Loucy (cell line): Measurements from ENCODE around the gene AKAP6.

Experiments
- H2AFZ ChIP-seq: fragments of 200-600 bp; sonication (generic); 2 replicates; pipeline ENCODE4 v1.6.0; 2016; ENCODE audit warnings: antibody characterized with exemption, mild to moderate bottlenecking, low read length, moderate library complexity
- H3F3A ChIP-seq: fragments of 200-600 bp; 2 replicates; pipeline ENCODE4 v1.6.0; 2016; ENCODE audit warnings: antibody characterized with exemption, low read depth, mild to moderate bottlenecking
- H3K27me3 ChIP-seq: fragments of 200-600 bp; sonication (generic); 2 replicates; pipeline ENCODE4 v1.6.1; 2014; ENCODE audit warnings: low read length, mild to moderate bottlenecking; ENCODE audit not compliant: insufficient read depth, poor library complexity, severe bottlenecking
- H3K36me3 ChIP-seq: fragments of 200-600 bp; sonication (generic); 2 replicates; pipeline ENCODE4 v1.6.1; 2016; ENCODE audit warnings: low read length; ENCODE audit not compliant: insufficient read depth
- H3K4me1 ChIP-seq: fragments of 200-600 bp; sonication (generic); 2 replicates; pipeline ENCODE4 v1.5.1; 2014; ENCODE audit warnings: low read length, mild to moderate bottlenecking; ENCODE audit not compliant: insufficient read depth, poor library complexity, severe bottlenecking
- H3K4me2 ChIP-seq: fragments of 200-600 bp; sonication (generic); 2 replicates; pipeline ENCODE4 v1.6.0; 2014; ENCODE audit warnings: antibody characterized with exemption, low read length, low read depth, mild to moderate bottlenecking; ENCODE audit not compliant: poor library complexity, severe bottlenecking
- H3K4me3 ChIP-seq: fragments of 200-600 bp; sonication (generic); 2 replicates; pipeline ENCODE4 v1.5.1; 2014; ENCODE audit warnings: low read length, mild to moderate bottlenecking, mixed read lengths; ENCODE audit not compliant: poor library complexity, severe bottlenecking
- H3K79me2 ChIP-seq: fragments of 200-600 bp; sonication (generic); 2 replicates; pipeline ENCODE4 v1.6.1; 2014; ENCODE audit warnings: low read length; ENCODE audit not compliant: insufficient read depth
- H3K9ac ChIP-seq: fragments of 200-600 bp; sonication (generic); 2 replicates; pipeline ENCODE4 v1.6.0; 2014; ENCODE audit warnings: mild to moderate bottlenecking, low read depth, low read length, moderate library complexity; ENCODE audit not compliant: poor library complexity, severe bottlenecking
- H3K9me2 ChIP-seq: fragments of 200-600 bp; sonication (generic); replicated peaks from 2 replicates; pipeline ENCODE4 v1.6.1; 2016; ENCODE audit warnings: low read depth, low read length, mixed read lengths
- H3K9me3 ChIP-seq: fragments of 200-600 bp; sonication (generic); 2 replicates; pipeline ENCODE4 v1.6.1; 2014; ENCODE audit warnings: mild to moderate bottlenecking, antibody characterized with exemption, low read length, low read depth; ENCODE audit not compliant: insufficient read depth
- H4K20me1 ChIP-seq: fragments of 200-600 bp; sonication (generic); 2 replicates; pipeline ENCODE4 v1.6.0; 2014; ENCODE audit warnings: antibody characterized with exemption, low read length, mild to moderate bottlenecking; ENCODE audit not compliant: insufficient read depth, poor library complexity, severe bottlenecking
- EZH2phosphoT487 ChIP-seq: fragments of 200-600 bp; IDR thresholded peaks from 2 replicates; pipeline ENCODE4 v1.6.1; 2018; ENCODE audit warnings: antibody characterized with exemption, mild to moderate bottlenecking, moderate library complexity, borderline replicate concordance
- TF ChIP-seq, protein P1 (sequence below): fragments of 200-600 bp; sonication (generic); conservative IDR thresholded peaks from 2 replicates; pipeline ENCODE4 v1.5.1; 2014; ENCODE audit warnings: mild to moderate bottlenecking, antibody characterized with exemption, low read length

The AKAP6 gene

DNA sequence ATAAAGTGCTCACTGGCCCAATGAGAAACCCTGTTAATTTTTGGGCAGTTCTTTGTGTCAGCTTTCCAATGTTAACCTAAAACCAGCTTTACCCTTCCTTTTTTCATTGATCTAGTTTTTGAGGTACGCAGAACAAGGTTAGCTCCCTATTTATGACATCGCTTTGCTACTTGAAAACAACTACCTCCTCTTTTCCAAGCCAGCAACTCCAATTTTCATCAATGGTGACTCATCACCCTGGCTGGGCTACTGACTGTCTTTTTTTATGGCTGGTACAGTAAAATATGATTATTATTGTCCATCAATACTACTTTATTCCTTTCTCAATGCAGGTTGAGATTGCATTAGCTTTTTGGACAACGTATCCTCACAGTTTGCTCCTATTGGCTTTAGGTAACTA is 22.5 kb upstream of the AKAP6 start:
- Histone ChIP-seq H3F3A (no peaks in the 10 kb centered on the region), H4K20me1 (no peaks in the 10 kb centered on the region), H3K27me3 (no peaks in the 10 kb centered on the region), H3K36me3 (no peaks in the 10 kb centered on the region), H3K4me2 (no peak overlapping the region), H3K9ac (no peak overlapping the region), H3K4me1 (no peaks in the 10 kb centered on the region), H2AFZ (no peak overlapping the region), H3K79me2 (no peaks in the 10 kb centered on the region), H3K9me3 (no peaks in the 10 kb centered on the region), H3K9me2 (no peaks in the 10 kb centered on the region), H3K4me3 (no peak overlapping the region)
- TF ChIP-seq EZH2phosphoT487, result no peak
- TF ChIP-seq, protein P1, sequence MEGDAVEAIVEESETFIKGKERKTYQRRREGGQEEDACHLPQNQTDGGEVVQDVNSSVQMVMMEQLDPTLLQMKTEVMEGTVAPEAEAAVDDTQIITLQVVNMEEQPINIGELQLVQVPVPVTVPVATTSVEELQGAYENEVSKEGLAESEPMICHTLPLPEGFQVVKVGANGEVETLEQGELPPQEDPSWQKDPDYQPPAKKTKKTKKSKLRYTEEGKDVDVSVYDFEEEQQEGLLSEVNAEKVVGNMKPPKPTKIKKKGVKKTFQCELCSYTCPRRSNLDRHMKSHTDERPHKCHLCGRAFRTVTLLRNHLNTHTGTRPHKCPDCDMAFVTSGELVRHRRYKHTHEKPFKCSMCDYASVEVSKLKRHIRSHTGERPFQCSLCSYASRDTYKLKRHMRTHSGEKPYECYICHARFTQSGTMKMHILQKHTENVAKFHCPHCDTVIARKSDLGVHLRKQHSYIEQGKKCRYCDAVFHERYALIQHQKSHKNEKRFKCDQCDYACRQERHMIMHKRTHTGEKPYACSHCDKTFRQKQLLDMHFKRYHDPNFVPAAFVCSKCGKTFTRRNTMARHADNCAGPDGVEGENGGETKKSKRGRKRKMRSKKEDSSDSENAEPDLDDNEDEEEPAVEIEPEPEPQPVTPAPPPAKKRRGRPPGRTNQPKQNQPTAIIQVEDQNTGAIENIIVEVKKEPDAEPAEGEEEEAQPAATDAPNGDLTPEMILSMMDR, result no peak

DNA sequence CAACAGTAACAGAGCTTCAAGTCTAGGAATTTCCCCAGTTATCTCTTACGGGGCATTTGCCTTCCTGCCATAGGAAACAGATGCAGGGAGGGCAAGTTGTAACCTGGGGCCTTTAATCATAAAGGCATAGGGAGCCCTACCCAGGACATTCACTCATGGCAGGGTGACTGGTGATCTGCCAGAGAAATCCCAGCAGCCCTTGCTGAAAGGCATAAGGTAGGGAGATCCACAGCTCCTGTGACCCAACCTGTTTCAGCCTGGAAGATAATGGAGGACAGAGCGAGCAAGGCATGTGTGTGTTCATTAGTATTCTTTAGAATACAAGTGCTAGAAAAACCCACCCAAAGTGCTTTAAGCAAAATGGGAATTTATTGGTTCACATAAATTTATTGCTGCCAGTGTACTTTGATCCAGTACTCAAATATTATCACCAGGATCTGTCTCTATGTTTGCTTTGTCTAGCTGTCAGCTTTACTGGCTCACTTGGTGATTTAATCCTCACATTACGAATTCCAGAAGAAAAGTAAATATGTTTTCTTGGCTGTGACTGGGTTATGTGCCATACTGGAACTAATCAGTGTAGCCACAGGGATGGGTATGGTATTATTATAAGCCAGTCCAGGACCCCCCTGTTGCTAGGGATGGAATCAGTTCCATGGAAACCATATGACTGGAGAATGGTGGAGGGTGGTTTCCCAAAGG is 21.1 kb upstream of the AKAP6 start:
- Histone ChIP-seq H4K20me1 (no peaks in the 10 kb centered on the region), H3K4me2 (no peak overlapping the region), H2AFZ (no peak overlapping the region)

DNA sequence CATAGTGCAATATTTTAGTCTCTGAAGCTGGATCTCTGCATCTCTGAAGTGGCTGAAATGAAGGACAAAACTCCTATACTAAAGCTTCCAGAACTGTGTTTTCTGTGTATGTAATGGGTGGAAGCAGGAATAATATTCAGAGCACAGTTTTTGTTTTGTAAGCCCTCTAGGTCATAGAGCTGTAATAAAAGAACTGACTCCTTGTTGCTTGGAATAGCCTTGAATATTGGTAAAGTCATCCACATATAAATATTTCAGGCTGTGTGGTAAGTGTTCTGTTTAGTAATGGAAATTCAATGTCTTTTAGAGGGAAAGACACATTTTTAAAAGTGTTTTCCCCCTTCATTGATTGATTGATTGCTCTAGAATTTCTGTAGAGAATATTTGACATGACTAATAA is 18.2 kb upstream of the AKAP6 start:
- Histone ChIP-seq H3K79me2 (no peaks in the 10 kb centered on the region), H3K36me3 (no peaks in the 10 kb centered on the region), H3K4me1 (no peaks in the 10 kb centered on the region), H3K9me2 (no peaks in the 10 kb centered on the region), H3K9ac (no peak overlapping the region), H3K27me3 (no peaks in the 10 kb centered on the region), H4K20me1 (no peaks in the 10 kb centered on the region), H3K9me3 (no peaks in the 10 kb centered on the region), H3K4me2 (no peak overlapping the region), H3F3A (no peaks in the 10 kb centered on the region), H3K4me3 (no peak overlapping the region), H2AFZ (no peak overlapping the region)
- TF ChIP-seq EZH2phosphoT487, result no peak
- TF ChIP-seq, protein P1, result no peak

More for the DNA sequence above, 21.1 kb upstream of the AKAP6 start:
- no peak overlapping the region for H3K4me3 ChIP-seq
- H3K4me1 ChIP-seq, result no peaks in the 10 kb centered on the region
- H3K9me2 ChIP-seq, result no peaks in the 10 kb centered on the region
- H3K9ac ChIP-seq, result no peak overlapping the region
- no peaks in the 10 kb centered on the region for H3F3A ChIP-seq
- H3K79me2 ChIP-seq, result no peaks in the 10 kb centered on the region
- H3K9me3 ChIP-seq, result no peaks in the 10 kb centered on the region
- TF ChIP-seq EZH2phosphoT487, result no peak
- TF ChIP-seq, protein P1, result no peak
- H3K36me3 ChIP-seq, result no peaks in the 10 kb centered on the region
- H3K27me3 ChIP-seq, result no peaks in the 10 kb centered on the region
